GM18858 (cell line): Measurements from ENCODE around the gene HEPACAM2.
A peak's percentile ranks its signal among the peaks of the same experiment; 100 is the strongest.

Experiments
- ATAC-seq: cut with Tn5 transposase; IDR thresholded peaks from one replicate; pipeline ENCODE4 v1.9.1; 2021; ENCODE audit not compliant: unreplicated experiment

HEPACAM2 gene

DNA sequence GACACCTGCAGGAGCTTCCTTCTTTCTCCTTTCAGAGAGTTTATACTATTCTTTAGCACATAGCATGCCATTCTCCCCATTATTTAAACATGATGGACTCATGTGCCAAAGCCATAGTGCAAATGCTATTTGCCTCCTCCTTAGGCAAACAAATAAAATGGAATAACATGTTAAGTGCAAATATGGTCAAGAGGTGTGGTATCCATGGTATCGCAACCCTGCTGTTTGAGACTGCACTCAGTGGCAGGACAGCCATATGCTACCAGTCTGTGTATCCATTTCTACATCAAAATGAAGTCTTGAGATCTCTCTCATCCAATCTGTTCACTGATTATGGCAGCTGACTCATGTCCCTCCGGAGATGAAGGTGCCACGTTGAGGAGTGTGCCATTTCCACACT is 22.8 kb downstream of the HEPACAM2 start:
- ATAC-seq, result no peak

- ATAC-seq, result no peak
These were observed 23.5 kb downstream of the HEPACAM2 start for GRCh38 chr7:93202594-93203250.

DNA sequence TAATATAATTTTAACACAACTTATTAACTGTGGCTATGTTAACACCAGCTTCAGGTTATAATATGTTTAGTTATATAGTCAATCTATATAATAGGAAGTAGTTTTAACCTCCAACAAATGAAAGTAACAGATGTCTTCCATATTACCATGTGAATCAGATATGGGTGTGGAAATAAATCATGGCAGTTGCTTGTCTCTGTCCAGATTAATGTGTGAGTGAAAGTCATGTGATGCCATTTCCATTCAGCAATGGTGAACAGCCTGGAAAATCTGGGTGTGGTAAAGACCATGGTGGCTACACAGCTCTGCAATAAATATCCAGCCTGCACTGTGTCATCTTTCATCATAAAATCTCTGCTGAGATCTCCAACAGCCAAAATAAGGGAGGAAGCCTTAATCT is 27.8 kb downstream of the HEPACAM2 start:
- no peak for ATAC-seq

DNA sequence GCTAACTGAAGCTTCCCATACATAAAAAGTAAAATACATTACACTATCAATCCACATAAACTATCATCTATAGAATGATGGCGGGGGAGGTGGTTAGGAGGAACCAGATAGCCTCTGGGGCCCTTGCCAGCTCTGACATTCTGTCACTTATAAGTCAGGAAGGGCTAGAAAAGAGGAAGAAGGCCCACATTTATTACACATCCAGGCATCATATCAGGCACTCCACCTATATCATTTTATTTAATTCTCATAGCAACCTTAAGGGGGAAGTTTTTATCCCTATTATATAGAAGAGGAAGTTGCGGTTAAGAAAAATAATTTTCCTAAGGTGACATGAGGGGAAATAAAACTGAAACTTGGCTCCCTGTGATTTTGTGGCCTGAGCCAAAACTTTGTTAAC is 29.9 kb downstream of the HEPACAM2 start:
- ATAC-seq, result no peak

DNA sequence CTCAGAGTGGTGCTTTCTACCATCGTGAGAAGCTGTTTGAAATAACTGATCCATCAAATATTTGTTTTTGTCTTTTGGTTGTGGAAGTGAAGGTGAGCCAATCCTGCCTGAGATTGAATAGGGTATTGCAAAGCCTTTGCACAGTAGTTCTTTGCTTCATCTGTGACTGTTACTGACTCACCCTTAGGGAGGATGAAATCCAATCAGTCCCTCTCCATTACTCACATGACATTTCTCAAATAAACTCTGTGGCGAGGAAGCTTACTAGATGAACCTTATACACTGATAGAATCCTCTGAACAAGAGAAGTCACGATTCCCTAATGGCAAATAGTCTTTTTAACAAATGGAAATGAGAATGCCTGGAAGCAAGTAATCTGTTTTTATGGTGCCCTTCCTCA is 31.9 kb downstream of the HEPACAM2 start:
- no peak for ATAC-seq

GRCh38 chr7:93188870-93189634 is 37.2 kb downstream of the HEPACAM2 start:
- ATAC-seq, result no peak

GRCh38 chr7:93185303-93186027 is 40.8 kb downstream of the HEPACAM2 start:
- no peak for ATAC-seq

GRCh38 chr7:93179173-93179572 is 47.1 kb downstream of the HEPACAM2 start:
- no peak for ATAC-seq

DNA sequence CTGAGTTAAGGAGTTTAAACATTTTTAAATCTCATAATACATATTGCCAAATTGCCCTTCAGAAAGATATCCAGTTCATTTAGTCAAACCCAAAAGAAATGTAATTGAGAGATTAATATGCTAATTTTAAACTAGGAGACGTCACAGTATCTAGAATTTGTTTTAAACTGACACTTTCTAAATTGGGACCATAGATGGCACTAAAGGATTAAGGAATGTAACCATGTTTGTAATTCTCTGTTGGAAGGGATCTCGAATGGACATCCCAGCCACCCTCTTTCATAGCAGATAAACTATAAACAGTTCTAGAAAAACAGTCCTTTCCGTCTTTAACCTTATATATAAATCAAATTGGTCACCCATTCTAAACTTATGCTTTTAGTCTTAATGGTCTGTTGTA is 48.1 kb downstream of the HEPACAM2 start:
- ATAC-seq, result no peak

GRCh38 chr7:93176992-93177580 is 49.2 kb downstream of the HEPACAM2 start:
- ATAC-seq, result no peak

GRCh38 chr7:93175219-93175618 is 51.0 kb downstream of the HEPACAM2 start:
- ATAC-seq, result no peak

- ATAC-seq, result no peak
These were observed 53.6 kb downstream of the HEPACAM2 start for GRCh38 chr7:93172683-93173082.

DNA sequence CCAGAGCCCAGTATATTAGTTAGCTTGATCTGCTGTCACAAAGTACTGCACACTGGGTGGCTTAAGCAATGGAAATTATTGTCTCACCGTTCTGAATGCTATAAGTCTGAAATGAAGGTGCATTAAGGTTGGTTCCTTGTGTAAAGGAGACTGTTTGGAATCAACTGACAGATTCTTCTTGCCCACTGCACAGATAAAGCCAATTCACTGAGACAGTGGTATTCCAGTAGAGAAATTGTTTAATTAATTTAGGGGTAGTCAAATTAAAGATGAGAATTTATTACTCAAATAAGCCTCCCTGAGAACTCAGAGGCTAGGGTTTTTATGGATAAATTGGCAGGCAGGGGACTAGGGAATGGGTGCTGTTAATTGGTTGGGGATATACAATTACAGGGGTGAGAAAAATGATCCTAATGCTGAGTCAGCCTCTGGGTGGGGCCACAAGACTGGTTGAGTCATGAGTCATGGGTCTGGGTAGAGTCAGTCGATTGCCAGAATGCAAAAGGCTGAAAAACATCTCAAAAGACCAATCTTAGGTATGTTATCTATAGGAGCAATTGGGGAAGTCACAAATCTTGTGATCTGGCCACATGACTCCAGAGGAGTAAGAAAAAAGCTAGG is 54.6 kb downstream of the HEPACAM2 start:
- no peak for ATAC-seq

DNA sequence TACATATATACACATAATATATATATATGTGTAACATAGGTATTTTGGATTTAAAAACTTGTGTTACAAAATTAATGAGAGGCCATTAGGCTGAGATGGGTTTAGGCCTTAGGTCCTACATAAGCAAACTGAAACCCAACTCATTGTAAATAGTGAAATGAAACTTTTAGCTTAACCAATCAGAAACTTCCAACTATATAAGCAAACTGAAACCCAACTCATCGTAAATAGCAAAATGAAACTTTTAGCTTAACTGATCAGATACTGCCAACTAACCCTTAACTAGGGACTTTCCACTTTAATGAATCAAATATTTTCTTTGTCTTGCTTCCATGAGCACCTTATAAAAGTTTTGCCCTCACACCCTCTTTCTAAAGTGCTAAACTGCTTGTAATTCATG is 60.8 kb downstream of the HEPACAM2 start:
- peak; percentile 99 for ATAC-seq

GRCh38 chr7:93164766-93165165 is 61.5 kb downstream of the HEPACAM2 start:
- ATAC-seq, result no peak

- ATAC-seq, result no peak
These were observed 65.0 kb downstream of the HEPACAM2 start for GRCh38 chr7:93161181-93161762.

- ATAC-seq, result no peak
These were observed 65.9 kb downstream of the HEPACAM2 start for GRCh38 chr7:93160410-93160809.

GRCh38 chr7:93159490-93159889 is 66.8 kb downstream of the HEPACAM2 start:
- no peak for ATAC-seq

DNA sequence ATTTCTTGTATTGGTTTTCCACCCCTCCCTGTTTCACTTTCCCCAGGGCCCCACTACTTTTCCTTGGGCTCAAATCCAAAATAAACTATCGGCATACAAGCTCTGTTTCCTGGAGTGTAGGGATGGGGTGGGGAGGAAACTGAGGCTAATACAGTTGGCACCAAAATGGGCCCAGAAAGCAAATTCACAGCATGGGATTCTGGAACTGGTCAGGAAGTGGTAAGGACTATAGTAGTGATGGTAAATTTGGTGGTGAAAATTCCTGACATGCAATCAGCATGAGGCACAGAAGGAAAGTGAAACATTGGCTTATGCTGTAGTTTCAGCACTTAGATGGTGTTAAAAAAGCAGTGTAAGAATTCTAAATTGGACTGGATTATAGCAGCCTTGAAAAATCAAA is 69.4 kb downstream of the HEPACAM2 start:
- ATAC-seq, result no peak

DNA sequence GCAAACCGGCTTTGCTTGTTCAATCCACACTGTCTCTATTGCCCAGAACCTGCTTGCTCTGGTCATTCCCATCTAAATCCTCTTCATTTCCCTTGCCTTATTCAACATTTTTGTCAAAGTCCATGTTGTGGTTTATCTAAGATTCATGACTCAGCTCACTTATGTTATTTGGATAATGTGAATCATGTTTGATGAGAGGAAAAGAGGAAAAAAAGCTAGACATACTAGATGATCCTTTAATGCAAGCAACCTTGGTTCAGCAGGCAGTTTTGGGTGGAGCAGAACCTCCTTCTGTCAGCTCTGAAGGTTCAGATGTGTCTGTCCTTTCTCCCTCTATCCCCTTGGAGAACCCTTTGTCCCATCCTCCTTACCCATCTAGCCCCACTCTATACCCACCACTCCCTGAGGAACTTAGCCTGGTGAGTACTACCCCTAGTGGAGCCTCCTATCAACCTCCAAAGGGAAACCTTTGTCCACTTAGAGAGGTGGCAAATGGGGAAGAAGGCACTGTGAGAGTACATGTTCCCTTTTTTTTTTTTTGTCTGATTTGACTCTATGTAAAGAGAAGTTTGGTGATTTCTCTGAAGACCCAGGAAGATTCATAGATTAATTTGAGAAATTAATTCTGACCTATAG is 76.0 kb downstream of the HEPACAM2 start:
- ATAC-seq, result no peak
